Endodermal cell (in vitro differentiated cells): ENCODE measurements around the gene PRPF6. TPM values are rescaled to one million over a fixed set of nuclear protein-coding genes. Genes with fewer than 3 reads are reported as not detected.

Experiments used
- DNase-seq: peaks from one replicate; pipeline ENCODE4 v3.0.0-alpha.2; 2017
- H3K27ac ChIP-seq: 2 replicates; pipeline ENCODE4 v1.5.1; 2013; ENCODE audit warnings: mild to moderate bottlenecking, low read depth, low read length, moderate library complexity
- H3K27me3 ChIP-seq: 2 replicates; pipeline ENCODE4 v1.6.1; 2013; ENCODE audit warnings: mild to moderate bottlenecking, low read length, moderate library complexity; ENCODE audit not compliant: insufficient read depth, control insufficient read depth, poor library complexity, severe bottlenecking
- H3K36me3 ChIP-seq: 2 replicates; pipeline ENCODE4 v1.7.0; 2013; ENCODE audit warnings: mild to moderate bottlenecking, low read length, moderate library complexity; ENCODE audit not compliant: control insufficient read depth, insufficient read depth
- H3K4me1 ChIP-seq: one replicate; pipeline ENCODE4 v1.7.0; 2013; ENCODE audit warnings: low read length; ENCODE audit not compliant: control insufficient read depth, insufficient read depth
- H3K4me3 ChIP-seq: 2 replicates; pipeline ENCODE4 v1.5.1; 2013; ENCODE audit warnings: mild to moderate bottlenecking, low read length, moderate library complexity
- H3K9ac ChIP-seq: 2 replicates; pipeline ENCODE4 v1.6.1; 2013; ENCODE audit warnings: mild to moderate bottlenecking, low read length, moderate library complexity; ENCODE audit not compliant: poor library complexity, severe bottlenecking; ENCODE audit errors: extremely low read depth
- H3K9me3 ChIP-seq: 2 replicates; pipeline ENCODE4 v1.6.1; 2013; ENCODE audit warnings: mild to moderate bottlenecking, low read length, moderate library complexity; ENCODE audit not compliant: control insufficient read depth
- H3K27ac Mint-ChIP-seq: 2 replicates; pipeline ENCODE4 v1.8.0; 2020; ENCODE audit warnings: mixed read lengths
- H3K27me3 Mint-ChIP-seq: 2 replicates; pipeline ENCODE4 v1.8.0; 2021; ENCODE audit warnings: mild to moderate bottlenecking, mixed read lengths; ENCODE audit not compliant: insufficient read depth
- H3K36me3 Mint-ChIP-seq: 2 replicates; pipeline ENCODE4 v1.8.0; 2020; ENCODE audit warnings: low read depth, mixed read lengths
- H3K4me1 Mint-ChIP-seq: 2 replicates; pipeline ENCODE4 v1.8.0; 2020; ENCODE audit warnings: mixed read lengths
- H3K4me3 Mint-ChIP-seq: 2 replicates; pipeline ENCODE4 v1.8.0; 2020; ENCODE audit warnings: mild to moderate bottlenecking, moderate library complexity, mixed read lengths
- H3K9me3 Mint-ChIP-seq: 2 replicates; pipeline ENCODE4 v1.8.0; 2020; ENCODE audit warnings: mild to moderate bottlenecking, mixed read lengths
- CTCF ChIP-seq: fragments of 200-600 bp; sonication (generic); conservative IDR thresholded peaks from 2 replicates; pipeline ENCODE4 v1.5.0; 2021; ENCODE audit warnings: antibody characterized with exemption, mild to moderate bottlenecking
- WGBS, 2 experiments: methylation state at CpG; one replicate each; pipeline versions ENCODE4 v1.1.5 to v1.1.7; 2013; ENCODE audit warnings: missing lambda C conversion rate in 2 of 2, mixed read lengths in 1 of 2; ENCODE audit not compliant: insufficient coverage in 1 of 2, insufficient read length in 1 of 2; 5-methylcytosine and 5-hydroxymethylcytosine counted together
- total RNA-seq, 2 donors: library from RNA; stranded (reverse); fragmentation: NEBNext Ultra II Directional in 1 of 2; extraction: Animal tissue kit (Norgen Biotek cat#: 25700) in 1 of 2; gene quantifications; 2 replicates in 1 of 2; 3 replicates in 1 of 2; pipeline ENCODE4 v1.2.1, GENCODE V29; 2021

PRPF6 gene
- total RNA-seq, 2 donors from 2014 or later, result 73.3 to 73.9 TPM

- H3K9ac ChIP-seq, result no peak overlapping the region
- Mint-ChIP-seq H3K4me3 (peak overlapping the region; percentile 46), H3K36me3 (no peaks in the 10 kb centered on the region), H3K27ac (no peak overlapping the region), H3K9me3 (no peaks in the 10 kb centered on the region), H3K4me1 (peaks cover 14% of the 10 kb centered on the region), H3K27me3 (peaks cover 53% of the 10 kb centered on the region)
- no peaks in the 10 kb centered on the region for H3K36me3 ChIP-seq
- peak overlapping the region; percentile 23 for H3K4me3 ChIP-seq
- H3K4me1 ChIP-seq, result peaks cover 16% of the 10 kb centered on the region
- 18 to 19% methylated on average over 23 to 46 of the region's 55 CpGs for WGBS, 2 experiments
- H3K27ac ChIP-seq, result no peak overlapping the region
- H3K27me3 ChIP-seq, result peaks cover 50% of the 10 kb centered on the region
- no peak for DNase-seq
- TF ChIP-seq CTCF, result no peak
- no peaks in the 10 kb centered on the region for H3K9me3 ChIP-seq
These were observed 61.3 kb downstream of the PRPF6 start for GRCh38 chr20:64042054-64042781.

- Mint-ChIP-seq H3K4me3 (no peak overlapping the region), H3K27me3 (peaks cover 57% of the 10 kb centered on the region), H3K36me3 (no peaks in the 10 kb centered on the region), H3K27ac (no peak overlapping the region), H3K9me3 (no peaks in the 10 kb centered on the region), H3K4me1 (peaks cover 12% of the 10 kb centered on the region)
- Histone ChIP-seq H3K36me3 (no peaks in the 10 kb centered on the region), H3K4me1 (peaks cover 16% of the 10 kb centered on the region), H3K4me3 (no peak overlapping the region), H3K9ac (no peak overlapping the region), H3K27me3 (peaks cover 58% of the 10 kb centered on the region), H3K9me3 (no peaks in the 10 kb centered on the region), H3K27ac (no peak overlapping the region)
- WGBS, 2 experiments, result 96% methylated on average over 9 of the region's 9 CpGs; no CpG with 5 or more reads in 1 of the 2 experiments
- TF ChIP-seq CTCF, result no peak
- DNase-seq, result no peak
These were observed 62.8 kb downstream of the PRPF6 start for GRCh38 chr20:64043768-64044167.

GRCh38 chr20:64044484-64045247 lies 63.7 kb downstream of the PRPF6 start:
- WGBS, 2 experiments, result 86 to 88% methylated on average over 9 to 14 of the region's 14 CpGs
- no peak overlapping the region for H3K4me3 Mint-ChIP-seq
- H3K4me3 ChIP-seq, result no peak overlapping the region
- TF ChIP-seq CTCF, result no peak
- no peak overlapping the region for H3K27ac Mint-ChIP-seq
- H3K27me3 ChIP-seq, result peaks cover 50% of the 10 kb centered on the region
- peak; percentile 62 for DNase-seq
- H3K36me3 Mint-ChIP-seq, result no peaks in the 10 kb centered on the region
- no peak overlapping the region for H3K9ac ChIP-seq
- H3K4me1 ChIP-seq, result peaks cover 13% of the 10 kb centered on the region
- peaks cover 12% of the 10 kb centered on the region for H3K4me1 Mint-ChIP-seq
- no peaks in the 10 kb centered on the region for H3K9me3 ChIP-seq
- H3K27ac ChIP-seq, result no peak overlapping the region
- H3K9me3 Mint-ChIP-seq, result no peaks in the 10 kb centered on the region
- peaks cover 57% of the 10 kb centered on the region for H3K27me3 Mint-ChIP-seq
- no peaks in the 10 kb centered on the region for H3K36me3 ChIP-seq
